HT1080 (cell line): ENCODE measurements around the gene CDCA4. TPM values are rescaled to one million over a fixed set of nuclear protein-coding genes. Genes with fewer than 3 reads are reported as not detected.

Source experiments
- DNase-seq: peaks from one replicate; pipeline ENCODE4 v3.0.0-alpha.2; 2015; ENCODE audit warnings: low read depth
- total RNA-seq: library from RNA; depleted of rRNA; stranded (reverse); fragments of >200 nt; shearing (Covaris generic); gene quantifications from 2 replicates; pipeline ENCODE4 v1.2.3, GENCODE V29; 2014

The CDCA4 gene
- total RNA-seq, 1 experiment from 2014 or later = 87.9 TPM

DNA sequence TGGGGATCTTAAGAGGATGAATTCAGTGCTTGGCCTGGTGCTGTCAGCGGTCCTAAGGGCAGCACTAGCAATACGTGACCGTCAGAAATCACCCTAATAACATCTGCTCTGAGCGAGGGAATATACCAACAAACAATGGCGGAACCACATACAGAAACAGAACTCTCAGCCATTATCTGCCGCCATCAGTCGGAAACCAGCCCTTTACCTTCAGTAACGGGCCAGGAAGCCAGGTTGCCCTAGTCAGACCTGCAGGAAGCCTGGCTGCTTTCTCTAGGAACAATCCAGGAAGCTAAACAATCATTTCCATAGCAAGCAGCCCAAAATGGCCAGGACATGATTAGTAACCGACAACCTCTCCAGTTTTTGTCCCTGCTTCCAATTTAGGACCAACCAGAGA is 5.6 kb downstream of the CDCA4 start:
- no peak for DNase-seq

DNA sequence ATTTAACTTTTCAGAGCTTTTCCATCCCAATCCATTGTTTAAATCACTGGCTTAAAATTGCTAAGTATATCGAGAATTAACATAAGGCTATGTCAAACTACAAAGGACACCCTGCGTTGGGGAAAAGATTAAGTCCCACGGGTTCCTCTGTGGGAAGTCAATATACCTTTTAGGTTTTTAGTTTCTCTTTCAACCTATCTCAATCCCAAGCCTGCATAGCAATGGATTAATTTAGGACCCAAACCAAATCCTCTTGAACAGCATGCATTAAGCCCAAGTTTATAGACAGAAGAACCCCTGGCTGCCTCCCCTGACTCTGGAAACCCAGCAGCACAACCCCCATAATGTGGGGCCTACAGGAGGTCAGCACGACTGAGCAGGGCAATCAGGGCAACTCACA is 6.3 kb downstream of the CDCA4 start:
- DNase-seq = no peak

DNA sequence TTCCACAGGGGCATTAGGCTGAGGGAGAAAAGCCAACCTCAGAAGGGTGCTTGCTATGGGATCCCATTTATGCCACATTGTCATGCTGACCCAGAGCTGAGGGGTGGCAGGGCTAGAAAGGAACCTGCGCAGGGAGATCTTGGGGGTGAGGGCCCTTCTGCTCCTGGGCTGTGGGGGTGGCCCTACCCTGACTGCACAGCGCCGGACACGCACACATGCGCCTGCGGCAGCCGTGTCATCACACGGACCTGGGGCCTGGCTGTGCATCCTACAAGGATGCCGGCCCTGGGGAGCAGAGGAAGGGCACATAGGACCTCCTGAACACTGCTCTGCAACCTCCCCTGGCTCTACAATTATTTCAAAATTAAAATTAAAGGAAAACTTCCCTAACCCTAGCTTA is 6.9 kb downstream of the CDCA4 start:
- no peak for DNase-seq

DNA sequence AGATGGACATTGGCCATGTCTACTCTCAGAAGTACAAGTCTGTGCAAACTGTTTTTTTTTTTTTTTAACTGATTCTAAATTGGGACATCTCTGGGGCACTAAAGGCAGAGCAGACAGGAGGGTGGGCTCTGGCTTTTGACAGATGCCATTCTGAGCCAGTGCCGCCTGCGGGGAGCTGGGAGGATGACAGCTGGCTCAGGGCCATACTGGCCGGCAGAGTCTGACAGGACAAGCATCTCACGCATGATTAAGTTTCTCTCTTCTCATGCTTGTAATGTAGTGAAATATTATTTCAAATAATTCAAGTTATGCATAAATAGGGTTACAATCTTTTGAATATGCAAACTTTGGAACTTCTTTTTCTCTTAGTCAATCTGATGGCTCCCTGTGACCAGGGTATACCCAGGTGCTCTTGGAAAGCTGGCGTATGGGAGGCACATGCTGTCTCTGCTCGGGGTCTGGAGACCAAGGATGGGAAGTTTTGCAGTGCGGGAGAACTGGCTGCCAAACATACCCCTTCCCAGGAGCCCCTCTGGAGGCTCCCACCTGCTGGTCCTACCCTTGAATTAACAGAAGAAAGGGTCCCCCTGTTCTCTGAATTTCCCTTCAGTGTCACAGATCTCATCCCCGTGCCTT is 7.6 kb downstream of the CDCA4 start:
- DNase-seq = no peak

DNA sequence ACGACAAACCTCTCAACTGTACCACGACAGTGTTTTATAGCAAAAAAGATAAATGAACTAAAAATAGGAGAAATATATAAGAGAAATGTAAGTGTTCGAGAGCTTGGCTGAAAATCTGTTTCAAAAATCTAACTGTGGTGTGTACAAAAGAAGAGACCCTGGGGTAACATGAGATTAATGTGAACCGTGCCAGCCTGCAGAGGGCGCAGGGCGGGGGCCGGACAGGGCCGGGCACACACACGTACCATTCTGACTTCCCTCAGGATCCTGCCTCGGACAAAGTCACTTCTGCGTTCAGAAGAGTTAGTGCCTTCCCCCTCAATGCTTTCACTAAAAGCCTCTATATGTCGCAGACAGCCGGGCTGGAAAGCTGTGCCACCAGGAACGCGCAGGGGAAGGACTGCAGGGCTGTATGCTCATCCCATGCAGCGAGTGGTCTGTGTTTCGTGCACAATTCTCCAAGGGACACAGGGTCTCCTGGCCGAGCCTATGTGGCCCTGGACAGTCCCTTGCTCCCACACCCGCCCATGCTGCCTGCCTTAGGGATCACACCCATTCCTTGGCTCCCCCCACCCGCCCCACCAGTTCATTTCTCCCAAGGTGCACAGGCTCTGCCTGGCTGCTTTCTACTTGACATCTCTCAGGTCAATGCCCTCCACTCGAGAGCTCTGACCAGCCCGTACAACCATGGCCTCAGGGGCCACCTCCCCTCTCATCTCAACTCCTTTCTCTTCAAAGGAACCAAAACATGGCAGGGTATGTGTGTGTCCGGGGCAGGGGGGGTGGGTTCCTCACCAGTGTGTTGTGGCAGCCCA is 8.5 kb downstream of the CDCA4 start:
- no peak for DNase-seq

DNA sequence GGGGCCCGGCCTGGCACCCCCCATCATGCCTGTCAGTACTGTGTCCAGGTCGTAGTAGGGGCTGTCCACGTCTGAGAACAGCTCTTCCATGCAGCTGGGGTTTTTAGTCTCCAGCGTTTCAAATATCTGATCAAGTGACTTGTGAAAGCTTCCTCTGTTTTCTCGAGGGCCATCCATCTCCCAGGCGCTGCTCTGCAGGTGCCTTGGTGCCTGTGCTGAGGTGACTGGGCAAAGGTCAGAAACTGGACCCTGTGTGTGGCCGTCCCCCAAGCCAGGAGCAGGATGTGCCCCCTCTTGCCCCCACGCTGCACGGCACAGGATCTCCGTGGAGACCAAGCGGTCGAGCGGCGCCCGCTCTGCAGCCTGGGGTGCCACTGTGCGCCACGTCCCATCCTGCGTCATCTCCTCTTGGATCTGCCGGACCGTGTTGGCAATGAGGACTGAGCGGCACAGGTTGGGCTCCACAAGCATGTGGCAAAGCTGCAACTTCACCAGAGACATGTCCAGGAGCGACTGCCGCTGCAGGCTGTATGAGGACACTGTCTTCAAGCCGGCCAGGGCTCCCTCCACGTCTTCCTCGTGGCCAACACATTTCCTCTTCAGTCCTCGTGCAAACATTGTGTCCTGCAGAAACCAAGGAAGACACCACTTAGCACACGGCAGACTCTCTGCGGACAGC is 9.4 kb downstream of the CDCA4 start:
- no peak for DNase-seq

DNA sequence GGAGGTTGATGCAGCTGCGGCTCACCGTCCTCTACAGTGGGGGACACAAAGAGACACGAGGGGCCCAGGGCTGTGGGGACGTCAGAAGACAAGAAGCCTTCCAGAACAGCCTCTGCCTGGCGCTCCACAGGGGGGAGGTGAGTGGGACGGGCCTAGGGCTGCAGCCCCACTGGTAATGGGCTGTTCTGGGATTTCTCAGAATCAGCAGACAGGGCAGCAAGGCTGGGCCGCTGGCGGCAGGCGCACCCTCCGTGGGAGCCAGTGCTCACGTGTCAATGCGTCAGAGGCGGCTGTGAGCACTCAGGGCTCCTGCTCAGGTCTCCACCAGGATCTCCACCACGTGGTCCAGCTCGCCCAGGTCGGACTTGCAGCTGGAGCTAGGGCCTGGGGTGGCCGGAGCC is 10.0 kb downstream of the CDCA4 start:
- no peak for DNase-seq

DNA sequence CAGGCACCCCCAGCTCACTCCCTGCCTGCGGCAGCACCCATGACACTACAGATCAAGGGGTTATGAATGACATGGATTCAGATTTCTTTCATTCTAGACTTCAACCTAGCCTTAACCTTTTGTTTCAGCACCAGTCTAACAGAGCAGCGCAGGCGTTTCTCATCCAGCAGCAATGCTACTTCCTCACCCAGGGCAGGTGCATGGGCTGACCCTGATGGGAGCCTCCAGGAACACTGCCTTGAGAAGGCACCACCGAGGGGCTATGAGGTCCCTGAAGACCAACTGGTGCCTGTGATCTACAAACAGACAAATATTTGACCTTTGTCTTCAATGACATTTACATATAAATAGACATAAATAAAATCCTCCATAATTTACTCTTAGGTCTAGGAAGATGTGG is 10.8 kb downstream of the CDCA4 start:
- no peak for DNase-seq

DNA sequence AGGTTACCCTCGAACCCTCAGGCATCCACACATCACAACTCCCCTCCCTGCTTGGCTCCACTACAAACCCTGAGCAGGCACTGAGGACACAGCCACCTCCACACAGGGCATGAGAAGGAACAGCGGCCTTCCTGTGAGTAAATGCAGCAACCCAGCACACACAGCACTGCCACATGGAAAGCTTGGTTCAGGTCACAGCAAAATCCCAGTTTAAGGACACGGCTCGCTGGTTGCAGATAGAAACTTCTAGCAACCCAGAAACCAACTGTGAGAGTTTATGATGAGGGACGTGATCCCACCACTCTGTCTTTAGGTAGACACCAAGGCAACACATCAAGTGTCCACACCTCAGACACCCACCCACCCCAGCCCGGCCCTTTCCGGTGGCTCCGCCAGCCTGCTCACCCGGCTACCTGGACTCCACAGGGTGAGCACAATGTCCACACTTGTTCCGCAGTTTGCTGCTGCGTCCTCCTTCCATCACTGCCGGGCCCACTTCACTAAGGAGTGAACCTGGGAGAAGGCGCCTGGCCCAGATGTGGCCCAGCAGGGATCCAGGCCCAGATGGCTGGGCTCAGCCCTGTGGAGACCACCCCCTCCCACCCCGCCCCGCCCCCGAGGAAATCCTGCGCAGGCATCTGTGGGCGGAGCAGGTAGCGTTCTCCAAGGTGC is 13.2 kb downstream of the CDCA4 start:
- DNase-seq = no peak

DNA sequence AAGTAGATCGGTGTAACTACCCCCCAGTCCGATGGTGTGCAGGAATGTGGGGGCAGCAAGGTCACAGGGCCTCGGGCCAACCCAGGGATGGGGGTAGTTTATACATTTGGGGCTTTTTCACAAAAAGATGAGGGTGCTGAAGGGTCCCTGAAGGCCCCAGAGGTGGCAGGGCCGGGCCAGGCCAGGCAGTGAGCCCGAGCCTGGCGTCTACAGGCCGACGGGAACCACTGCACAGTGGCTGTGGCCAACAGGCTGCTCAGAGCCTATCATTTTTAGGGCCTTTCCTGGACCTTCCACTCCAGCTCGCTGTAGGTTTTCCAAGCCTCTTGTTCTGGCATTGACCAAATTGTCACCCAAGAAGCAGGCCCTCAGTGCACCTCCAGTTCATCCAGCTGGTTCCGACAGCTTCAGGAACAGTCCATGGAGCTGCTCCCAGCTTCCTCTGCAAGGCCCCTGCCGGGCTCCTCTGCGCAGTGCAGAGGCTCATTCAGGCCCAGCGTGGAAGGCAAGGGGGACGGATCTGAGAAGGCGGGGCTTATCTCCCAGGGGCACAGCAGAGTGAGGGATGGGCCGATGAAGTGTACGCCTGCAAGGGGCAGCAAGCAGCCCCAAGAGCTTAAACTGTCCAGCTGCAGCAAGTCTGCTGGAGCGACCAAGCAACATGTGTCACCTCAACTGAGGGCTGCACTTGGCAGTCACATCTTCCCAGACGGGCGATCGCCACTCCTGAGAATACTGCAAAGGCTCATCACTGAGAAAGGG is 13.9 kb downstream of the CDCA4 start:
- no peak for DNase-seq

DNA sequence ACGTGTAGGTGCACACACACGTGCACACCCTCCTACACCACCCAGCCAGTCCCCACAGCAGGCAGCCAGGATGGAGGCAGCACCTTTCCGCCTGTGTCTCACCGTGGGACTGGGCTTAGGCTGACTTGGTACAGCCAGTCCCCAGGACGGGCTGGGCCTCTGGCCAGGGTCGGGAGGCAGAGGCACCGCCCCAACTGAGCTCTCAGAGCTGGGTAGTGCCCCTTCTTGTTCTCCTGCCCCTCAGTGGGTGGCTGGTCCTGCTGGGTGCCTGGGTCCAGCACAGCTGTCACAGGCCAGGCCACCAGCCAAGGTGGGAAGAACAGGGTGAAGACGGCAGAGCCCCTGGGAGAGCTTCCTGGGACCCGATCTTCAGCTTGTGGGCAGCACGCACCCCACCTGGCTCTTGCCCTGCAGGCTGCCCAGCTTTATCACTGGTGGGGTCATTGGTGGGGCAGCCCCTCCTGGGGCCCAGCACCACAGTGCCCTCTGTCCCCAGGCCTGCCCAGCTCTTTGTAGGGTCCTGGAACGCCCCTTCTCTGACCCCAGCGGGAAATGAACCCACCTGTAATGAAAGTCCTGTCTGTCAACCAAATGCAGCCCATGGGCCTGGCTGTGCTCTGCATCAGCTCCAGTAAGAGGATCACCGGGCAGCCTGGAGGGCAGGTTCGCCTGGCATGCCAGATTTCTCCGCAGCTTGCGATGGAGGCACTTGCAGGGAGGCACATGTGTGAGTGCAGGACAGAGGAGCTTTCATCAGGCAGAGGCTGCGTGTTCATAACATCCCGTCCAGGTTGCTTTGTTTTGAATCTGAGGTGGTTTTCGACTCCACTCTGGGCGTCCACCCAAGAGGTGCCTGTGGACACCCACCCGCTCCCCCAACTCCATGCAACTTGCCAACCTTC is 14.7 kb downstream of the CDCA4 start:
- DNase-seq = no peak

DNA sequence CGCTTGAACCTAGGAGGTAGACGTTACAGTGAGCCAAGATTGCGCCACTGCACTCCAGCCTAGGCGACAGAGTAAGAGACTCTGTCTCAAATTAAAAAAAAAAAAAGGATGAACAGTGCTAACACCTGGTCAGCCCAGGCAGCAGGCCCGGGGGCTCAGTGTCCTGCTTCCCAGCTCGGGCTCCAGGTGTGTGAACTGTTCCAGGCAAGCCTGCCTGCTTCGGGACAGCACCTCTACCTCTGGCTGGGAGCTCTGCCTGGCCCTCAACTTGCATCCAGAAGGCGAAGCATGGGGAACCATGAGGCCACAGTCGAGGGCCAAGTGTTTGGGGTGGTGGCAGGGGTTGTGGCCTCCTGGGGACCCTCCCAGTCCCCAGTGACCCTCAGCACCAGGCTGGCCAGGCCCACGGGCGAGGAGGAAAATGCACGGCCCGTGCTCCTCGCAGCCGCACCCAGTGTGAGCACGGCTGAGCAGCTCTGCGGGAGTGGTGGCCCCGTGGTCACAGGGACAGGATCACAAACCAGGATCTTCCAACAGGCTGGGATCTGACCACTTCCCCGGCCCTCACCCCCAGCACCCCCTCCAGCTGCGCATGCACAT is 15.5 kb downstream of the CDCA4 start:
- DNase-seq = no peak

DNA sequence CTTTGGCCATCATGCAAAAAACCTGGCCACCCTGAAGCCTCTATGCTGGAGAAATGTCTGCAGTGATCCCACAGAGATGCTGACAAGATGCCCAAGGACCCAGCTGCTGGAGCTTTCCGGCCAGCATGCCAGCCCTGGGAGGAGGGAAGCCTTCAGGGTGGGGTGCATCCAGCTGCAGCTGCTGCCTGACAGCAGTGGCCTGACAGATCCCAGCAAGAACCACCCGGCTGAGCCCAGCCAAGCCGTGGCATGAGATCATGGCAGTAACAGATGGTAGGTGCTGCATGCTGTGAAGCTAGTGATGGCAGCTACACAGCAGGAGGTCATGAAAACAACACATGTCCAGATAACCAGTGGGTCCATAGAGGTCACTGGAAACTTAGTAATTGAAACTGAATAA is 21.5 kb downstream of the CDCA4 start:
- no peak for DNase-seq

DNA sequence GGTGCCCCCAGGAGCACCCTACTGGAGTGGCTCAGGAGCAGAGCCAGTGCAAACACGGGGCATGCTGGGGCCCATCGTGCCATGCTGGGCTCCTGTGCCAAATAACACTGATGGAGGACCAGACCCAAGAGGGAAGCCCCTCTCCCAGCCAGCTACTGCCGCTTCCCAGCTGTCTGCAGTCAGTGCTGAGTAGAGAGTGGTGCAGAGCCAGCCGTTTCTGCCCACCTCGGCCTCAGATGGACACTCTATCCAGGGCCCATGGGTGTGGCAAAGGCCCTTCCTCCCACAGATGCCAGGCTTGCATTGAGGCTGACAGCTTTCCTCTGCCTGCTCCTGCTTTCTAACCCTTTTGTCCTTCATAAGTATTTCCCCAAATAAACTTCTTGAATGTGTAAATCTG is 22.1 kb downstream of the CDCA4 start:
- DNase-seq = no peak

DNA sequence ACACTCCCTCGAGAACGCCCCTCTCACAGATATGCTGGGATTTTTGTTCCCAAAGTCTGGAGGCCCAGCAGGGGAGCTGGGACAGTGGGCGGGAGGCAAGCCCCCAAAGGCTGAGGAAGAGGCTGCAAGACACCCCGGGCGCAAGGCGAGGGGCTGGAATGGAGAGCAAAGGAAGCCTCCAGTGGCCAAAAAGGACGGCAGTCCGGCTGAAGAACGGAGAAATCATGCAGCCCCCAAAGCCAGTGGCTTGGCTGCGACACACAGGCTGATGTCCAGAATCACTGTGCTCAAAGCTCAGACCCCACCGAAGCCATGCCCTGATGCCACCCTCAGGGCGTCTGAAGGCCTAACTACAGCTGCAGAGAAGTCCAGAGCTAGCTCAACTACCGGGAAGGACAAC is 24.4 kb downstream of the CDCA4 start:
- DNase-seq = no peak

DNA sequence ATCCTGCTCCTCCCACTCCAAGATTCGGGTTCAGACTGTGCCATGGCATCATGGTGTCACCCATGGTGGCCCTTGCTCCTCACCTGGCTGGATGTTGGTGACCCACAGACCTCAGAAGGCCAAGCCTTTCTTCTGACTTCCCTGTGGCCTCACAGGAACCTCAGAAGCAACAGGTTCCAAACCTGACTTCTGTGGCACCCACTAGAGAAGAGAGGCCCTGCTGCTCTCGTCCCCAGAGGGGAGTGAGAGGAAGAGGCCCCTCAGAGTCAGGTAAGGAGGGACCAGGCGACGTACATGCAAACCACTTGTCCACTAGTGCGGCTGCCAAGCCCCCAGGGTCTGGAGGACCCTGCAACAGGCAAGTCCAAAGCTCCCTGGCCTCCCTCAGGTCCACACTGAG is 24.9 kb downstream of the CDCA4 start:
- no peak for DNase-seq

DNA sequence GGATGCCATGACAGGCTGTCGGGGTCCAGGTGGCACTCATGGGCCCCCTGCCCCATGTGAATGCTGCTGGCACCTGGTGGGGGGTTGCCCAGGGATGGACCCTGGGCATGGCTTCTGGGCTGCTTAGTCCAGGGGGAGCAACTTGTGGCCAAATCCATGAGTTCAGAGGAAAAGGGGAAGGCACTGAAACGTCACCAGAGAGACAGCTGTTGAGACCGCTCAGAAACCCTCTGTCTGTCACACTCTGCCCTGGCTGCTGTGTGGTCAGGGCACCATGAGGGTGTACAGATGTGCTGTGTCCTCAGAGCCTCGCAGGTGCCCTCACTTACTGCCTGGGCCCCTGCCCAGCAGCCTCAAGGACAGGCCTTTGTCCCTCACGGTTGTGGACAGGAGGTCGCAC is 25.9 kb downstream of the CDCA4 start:
- DNase-seq = no peak

DNA sequence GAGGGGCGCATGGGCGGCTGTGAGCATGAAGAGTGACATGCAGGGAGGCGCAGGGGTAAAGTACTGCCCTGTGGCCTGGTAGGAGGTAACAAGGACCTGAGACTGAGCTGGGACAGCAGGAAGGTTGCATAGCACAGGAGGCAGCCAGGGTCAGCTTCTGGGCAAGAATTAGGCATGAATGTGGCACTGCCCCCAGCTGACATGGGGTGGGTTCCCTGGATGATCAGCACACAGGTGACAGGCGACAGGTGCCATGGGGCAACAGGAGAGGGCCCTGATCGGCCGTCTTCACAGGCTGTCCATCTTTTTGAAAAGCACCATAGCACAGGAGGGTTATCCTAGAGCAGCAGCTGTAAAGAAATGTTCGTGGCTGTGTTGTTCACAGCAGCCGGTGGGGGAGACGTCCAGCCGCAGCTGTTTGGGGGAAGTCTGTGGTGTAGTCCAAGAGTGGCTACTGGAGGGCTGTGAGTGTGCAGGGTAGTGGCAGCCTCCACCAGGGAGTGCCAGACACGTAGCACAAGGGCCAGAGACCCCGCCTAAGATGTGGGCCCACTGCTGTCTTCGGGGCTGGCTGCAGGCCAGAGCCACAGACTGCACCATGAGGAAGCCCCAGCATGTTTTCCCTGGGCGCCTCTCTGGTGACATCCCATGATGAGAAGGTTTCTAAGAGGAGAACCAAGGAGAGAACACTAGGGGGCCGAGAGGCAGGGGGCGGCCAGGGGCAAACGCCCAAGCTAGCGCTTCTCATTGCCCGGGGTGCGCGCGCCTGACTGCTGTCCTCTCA is 26.9 kb downstream of the CDCA4 start:
- DNase-seq = no peak

DNA sequence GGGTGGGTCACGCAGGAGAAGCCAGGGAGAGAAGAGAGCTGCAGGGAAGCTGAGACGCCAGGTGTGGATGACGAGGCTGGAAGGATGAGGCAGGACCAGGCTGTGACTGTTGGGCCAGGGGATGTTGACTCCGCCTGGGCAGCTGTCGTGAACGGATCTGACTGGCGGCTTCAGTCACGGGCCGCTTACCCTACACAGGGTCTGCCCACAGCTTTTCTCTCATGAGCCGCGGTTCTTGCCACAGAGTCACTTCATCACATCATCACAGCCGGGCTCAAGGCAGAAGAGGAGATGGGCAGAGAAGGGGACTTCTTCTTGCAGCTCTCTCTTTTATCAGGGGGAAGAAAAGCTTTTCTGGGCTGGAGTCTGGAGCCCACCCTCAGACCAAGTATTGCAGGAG is 27.6 kb downstream of the CDCA4 start:
- no peak for DNase-seq
